CD1c-positive myeloid dendritic cell (primary cell): ENCODE data around the gene TAF15.

Source experiments
- DNase-seq: peaks from one replicate; pipeline ENCODE4 v3.0.0-alpha.2; 2016; ENCODE audit errors: extremely low spot score

TAF15 gene

GRCh38 chr17:35870906-35871819 is 61.9 kb downstream of the TAF15 start:
- peak; percentile 39 for DNase-seq

DNA sequence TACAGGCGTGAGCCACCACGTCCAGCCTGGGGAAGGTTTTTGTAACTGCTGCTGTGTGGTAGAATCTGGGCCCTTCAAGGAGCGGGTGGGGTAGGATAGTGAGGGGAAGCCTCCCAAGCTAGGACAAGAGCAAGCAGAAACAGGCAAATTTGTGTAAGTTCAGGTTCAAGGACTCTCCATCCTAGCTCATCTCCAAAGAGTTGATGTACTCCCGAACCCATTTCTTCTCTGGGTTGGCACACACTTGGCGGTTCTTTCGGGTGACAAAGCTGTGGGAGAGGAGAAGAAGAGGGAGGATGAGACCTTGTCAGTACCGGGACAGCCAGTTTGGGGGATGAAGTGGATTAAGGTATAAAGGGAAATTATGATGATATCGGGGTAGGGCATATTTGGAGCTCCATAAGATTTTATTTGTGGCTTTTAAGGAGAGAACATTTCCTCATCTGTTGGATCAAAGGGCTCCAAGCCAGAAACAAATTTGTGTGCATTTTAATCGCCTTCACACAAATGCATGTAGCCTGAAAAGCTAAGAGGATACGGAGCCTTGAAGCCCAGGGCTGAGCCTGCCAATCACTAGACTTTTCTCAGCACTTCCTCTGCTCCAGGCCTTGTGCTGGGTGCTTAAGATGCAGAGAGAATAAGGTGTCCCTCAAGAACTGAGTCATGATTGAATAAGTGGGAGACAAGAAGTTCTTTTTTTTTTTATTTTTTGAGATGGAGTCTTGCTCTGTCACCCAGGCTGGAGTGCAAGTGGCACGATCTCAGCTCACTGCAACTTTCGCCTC is 63.1 kb downstream of the TAF15 start:
- DNase-seq: no peak

DNA sequence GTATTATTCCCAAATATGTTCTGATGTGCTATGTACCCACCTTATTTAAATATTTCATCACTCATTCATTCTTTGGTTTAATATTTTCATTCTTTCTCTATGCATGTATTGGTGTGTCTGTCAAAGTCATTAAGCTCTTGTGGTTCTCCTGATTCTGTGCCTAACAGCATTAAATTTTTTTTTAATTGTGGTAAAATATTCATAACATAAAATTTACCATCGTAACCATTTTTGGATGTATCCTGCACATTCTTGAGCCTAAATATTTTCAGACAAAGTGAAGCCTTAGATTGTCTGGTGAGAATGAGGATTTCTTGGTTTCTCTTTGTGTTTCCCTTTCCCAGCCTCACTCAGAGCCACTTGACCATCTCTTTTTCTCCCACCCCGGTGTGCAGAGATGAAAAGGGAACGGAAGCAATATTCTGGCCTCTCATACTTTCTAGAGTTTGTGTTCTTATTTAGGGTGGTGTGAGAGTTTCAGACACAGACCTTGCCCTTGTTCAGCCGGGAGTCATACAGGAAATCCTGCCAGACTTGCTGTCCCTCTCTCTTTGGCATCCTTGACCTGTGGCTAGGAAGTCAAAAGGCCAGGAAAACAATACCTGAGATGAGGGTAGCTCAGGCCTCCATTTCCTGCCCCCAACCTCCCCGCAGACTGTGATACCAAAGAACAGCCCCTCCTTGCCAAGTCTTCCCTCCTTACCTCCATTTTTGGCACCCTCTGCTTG is 66.0 kb downstream of the TAF15 start:
- DNase-seq: no peak

DNA sequence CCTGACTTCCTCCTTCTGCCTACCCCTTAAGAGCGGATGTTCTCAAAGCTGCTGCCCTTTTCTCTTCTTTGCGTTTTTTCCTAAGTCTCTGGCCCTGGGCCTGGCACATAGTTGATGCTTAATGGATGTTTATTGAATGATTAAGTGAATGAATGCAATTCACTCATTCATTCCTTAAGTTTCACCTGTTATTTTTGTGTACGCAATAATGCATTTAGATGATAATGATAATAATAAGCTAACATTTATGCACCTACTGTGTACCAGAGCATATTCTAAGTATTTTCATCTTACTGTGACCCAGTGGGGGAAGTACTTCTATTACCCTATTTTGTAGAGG is 66.5 kb downstream of the TAF15 start:
- DNase-seq: no peak

DNA sequence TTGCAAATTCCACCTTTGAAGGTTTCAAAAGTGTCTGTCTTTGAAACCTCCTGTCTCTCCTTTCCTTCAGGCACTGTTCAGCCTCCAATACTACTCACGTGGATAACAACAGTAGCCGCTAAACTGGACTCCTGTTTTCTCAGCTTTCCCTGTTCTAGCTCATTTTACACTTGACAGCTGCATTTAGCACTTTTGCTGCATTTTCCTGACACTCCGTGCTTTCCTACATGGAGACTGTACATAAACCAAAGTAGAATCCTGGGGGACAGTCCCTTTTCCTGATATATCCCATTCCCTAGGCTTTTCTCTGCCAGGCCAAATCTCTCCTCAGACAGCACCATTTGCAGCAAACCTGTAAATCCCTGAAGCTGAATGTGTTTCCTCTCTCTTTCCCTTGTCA is 67.2 kb downstream of the TAF15 start:
- DNase-seq: no peak

DNA sequence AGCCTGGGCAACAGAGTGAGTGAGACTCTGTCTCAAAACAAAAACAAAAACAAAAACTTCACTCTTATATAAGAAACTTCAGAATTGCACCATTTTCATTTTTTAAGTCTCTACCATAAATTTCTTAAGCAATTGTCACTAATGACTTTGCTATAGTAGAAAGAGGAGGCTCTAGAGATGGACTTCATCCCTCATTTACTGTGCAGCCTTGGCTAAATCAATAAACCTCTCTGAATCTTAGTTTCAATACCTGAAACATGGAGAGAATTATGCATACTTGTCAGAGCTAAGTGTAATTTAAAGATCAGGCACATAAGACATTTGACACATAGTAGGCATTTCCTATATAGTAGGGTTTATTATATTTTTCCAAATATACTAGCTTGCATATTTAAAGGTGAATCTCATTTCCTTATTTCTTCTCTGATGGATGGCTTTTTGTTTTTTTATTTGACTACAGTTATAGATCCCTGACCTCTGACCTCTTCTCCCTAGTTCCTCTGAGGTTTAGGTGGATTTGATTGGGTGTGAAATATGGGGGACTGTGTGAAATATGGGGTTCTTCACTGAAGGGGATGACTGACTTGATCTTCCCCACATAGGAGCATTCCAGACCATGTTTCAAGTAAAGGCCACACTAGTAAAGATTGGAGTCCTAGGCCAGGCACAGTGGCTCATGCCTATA is 68.2 kb downstream of the TAF15 start:
- no peak for DNase-seq

DNA sequence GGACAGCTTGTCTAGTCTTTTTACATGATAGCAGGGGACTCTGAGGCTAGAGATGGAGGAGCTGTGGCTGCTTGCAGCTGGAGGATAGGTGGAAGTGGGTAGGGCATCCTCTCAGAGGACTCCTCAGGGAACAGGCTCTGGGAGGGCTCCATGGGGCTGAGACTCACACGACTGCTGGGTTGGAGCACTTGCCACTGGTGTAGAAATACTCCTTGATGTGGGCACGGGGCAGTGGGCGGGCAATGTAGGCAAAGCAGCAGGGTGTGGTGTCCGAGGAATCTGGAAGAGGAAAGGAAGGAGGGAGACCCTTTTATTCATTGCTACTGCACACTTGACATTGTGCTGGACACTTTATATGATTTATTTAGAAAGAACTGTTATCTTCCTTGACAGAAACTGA is 69.1 kb downstream of the TAF15 start:
- no peak for DNase-seq

DNA sequence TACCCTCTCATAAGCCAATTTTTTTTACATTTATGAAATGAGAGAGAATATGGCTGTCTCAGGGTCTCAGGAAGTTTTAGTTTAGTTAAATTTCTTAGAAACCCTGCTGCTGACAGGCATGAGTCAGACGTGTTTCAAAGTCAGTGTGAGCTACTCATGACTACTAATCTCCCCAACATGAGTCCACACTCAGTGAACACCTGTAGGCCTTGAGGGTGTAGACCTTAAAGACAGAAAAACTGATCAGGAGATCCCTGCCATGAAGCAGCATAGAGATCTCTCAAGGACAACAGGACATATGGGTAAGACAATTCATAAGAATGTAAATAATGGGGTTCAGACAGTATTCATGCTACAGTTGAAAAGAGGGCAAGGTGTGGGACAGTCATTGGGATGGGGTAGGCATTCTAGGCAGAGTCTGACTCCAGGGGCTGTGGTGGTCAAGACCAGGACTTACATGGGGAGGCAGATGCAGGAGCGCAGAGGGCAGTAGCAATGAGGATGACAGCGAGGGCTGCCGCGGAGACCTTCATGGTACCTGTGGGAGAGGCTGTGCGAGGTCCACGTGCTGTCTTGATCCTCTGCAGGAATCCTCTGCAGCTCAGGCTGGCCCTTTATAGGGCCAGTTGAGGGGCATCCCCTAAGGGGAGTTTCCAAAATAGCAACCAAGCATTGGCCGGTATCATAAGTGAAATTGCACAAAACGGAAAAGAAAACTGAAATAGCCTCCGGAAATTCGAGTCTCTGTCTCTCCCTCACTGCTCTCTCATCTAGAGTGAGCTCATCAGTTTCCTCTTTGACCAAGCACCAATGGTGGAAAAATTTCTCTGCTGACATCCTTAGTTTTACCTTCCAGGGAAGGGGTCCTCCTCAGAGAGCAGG is 70.7 kb downstream of the TAF15 start, which contains the start of gene CCL5:
TSS of gene CCL5 (minus strand) at position 588 of the 882 bp plus-strand sequence.
- peak; percentile 57 for DNase-seq

- DNase-seq: no peak
Measured at GRCh38 chr17:35889241-35889640, 80.0 kb downstream of the TAF15 start.

- no peak for DNase-seq
Measured at GRCh38 chr17:35889818-35890773, 80.8 kb downstream of the TAF15 start.

DNA sequence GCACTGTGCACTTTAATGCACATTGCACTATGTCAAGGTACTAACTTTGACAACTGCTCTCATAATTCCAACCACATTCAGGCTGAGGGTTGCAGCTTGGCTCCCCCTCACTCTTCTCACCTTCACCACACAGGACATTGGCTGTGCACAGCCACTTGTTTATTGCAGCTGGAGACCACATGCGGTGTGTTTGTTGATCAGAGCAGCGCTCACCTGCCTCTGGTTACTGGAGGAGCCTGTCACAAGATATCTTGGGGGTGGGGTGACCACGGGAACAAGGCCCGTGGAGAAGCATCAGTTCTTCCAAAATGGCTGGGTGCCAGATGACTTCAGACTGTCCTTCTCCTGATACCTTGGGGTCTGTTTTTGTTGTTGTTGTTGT is 81.5 kb downstream of the TAF15 start:
- DNase-seq: no peak

DNA sequence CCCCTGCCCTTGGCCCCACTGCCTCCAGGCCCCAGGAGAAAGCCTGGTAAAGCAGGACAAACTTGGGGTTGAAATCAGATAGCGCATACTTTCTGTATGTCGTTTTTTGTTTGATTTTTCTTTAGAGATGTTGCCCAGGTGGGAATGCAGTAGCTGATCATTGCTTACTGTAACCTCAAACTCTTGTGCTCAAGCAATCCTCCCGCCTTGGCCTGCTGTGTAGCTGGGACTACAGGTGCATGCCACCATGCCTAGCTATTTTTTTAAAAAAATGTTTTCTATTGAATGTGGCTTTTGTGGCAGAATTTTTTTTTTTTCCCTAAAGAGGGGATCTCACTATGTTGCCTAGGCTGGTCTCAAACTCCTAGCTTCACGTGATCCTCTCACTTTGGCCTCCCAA is 82.0 kb downstream of the TAF15 start:
- no peak for DNase-seq

DNA sequence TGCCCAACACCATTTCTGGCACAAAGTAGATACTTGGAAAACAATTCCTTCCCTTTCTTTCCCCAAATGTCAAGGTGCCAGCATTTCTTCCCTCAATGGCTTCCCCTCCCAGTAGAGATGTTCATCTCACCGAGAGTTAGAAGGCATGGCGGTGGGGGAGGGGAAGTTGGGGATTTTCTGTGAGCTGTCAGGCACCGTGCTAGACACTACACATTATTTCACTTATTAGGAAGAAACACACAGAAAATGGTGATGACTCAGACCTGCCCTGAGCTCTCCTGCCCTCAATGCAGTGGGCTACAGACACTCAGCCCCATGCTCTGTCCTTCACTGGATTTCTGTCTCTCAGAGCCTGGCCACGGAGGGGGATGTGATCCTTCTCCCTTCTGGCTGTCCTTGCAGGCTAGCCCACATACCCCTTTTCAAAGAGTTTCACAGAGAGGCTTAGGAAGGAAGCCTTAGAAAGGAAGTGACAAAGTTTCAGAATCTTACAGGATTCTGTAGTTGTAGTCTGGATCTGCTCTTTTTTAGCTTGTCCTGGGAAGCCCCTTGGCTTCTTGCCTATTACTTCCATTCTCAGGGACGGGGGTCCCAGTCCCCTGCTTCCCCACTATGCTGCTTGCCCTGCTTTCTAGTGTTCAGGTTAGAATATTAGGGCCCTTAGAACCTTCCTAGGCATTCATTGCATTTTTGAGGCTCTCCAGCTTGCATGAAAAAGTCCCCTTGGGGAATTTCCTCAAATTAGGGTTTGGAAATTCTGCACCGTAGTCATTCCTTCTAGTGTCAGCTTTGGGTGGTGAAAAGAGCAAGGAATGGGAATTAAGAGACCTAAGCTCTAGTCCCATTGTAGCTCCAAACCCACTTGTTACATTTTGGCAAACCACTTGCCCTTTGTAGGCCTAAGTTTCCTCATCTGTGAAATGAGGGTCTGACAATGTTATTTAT is 83.1 kb downstream of the TAF15 start:
- peak; percentile 77 for DNase-seq

GRCh38 chr17:35893751-35894150 is 84.5 kb downstream of the TAF15 start:
- peak; percentile 46 for DNase-seq

GRCh38 chr17:35894206-35894605 is 84.9 kb downstream of the TAF15 start:
- no peak for DNase-seq

DNA sequence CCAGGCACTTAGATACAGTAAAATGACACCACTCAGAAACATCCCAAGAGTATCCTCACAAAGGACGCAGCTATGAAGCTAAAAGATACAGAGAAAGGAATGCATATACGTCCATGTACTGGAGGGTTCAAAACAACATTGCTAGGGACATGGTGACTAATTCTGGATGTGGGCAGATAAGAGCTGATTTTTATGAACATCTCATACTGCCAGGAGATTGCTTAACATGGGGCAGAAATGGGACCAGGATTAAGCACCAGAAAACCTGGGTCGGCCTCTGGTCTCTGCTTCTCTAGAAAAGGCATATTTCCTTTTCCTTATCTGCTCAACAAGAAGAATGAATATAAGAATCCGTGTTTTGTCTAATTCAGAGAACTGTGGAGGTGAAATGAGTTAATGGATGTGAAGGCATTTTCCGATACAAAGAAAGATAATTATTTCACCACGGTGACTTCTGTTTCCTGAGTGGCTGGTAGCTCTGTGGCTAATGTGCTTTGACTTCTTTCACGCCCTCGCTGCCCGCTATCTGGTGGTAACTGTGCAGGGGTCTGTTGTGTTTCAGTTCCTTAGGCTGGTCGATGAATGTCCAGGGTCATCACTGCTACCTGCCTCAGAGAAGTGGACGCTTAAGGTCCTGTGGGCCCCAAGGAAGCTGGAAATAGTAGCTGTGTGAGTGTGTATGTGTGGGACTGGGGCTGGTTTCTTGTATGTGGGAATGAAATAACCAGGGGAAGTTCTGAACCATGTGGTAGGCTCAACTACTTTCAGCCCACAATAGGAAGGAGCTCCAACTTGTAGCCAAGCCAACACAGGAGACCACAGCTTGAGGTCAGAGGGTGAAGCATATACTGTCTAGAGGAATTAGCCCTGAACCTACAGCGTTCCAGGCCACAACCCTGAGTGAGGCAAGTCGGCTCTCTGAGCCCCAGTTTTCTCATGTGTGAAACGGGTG is 86.6 kb downstream of the TAF15 start:
- peak; percentile 74 for DNase-seq
